HCT116 (cell line): ENCODE data around the gene MATK. TPM values are rescaled to one million over a fixed set of nuclear protein-coding genes. Genes with fewer than 3 reads are reported as not detected.

Experiments used
- ATAC-seq: fragments of 200-7000 bp; cut with Tn5 transposase; 2 replicates; pipeline ENCODE4 v1.9.1; 2020; ENCODE audit warnings: mild to moderate bottlenecking, moderate library complexity
- BruUV-seq: library from RNA; stranded (reverse); fragments of 400-500 nt; replicated peaks from 2 replicates; lab custom pipeline; 2021; lab: Mats Ljungman, UMichigan
- CTCF ChIA-PET: fragments of 300-600 bp; sonication (Branson Sonifier 250); formaldehyde crosslinking; loops from one replicate; lab custom pipeline; 2021; ENCODE audit warnings: antibody characterized with exemption; lab: Charles Lee
- POLR2A ChIA-PET: fragments of 300-600, 350-600 bp; sonication (Branson Sonifier 250); formaldehyde crosslinking; loops from one replicate; lab custom pipeline; 2021; ENCODE audit warnings: antibody characterized with exemption; lab: Charles Lee
- RAD21 ChIA-PET, 2 experiments: fragments of 300-600 bp; sonication (Branson Sonifier 250); formaldehyde crosslinking; loops; one replicate each; lab custom pipeline; 2023; ENCODE audit warnings: low total read pairs in 2 of 2; ENCODE audit not compliant: uncharacterized antibody in 2 of 2, unreplicated experiment in 2 of 2, low non-redundant PET in 1 of 2; lab: Charles Lee
- DNase-seq: peaks from one replicate; pipeline ENCODE4 v3.0.0-alpha.2; 2010; ENCODE audit warnings: low read depth, low spot score
- H2AFZ ChIP-seq: fragments of 200-600 bp; shearing (Covaris generic), sonication (generic); 2 replicates; pipeline ENCODE4 v1.6.1; 2017; ENCODE audit warnings: low read depth, mixed run types, mixed read lengths, antibody characterized with exemption, low read length; ENCODE audit not compliant: poor library complexity, severe bottlenecking
- H3K27ac ChIP-seq: 2 replicates; pipeline ENCODE4 v1.5.1; 2012; ENCODE audit warnings: low read depth, low read length
- H3K27me3 ChIP-seq: fragments of 200-600 bp; sonication (generic); 2 replicates; pipeline ENCODE4 v1.6.1; 2016; ENCODE audit warnings: mixed run types, low read length, mixed read lengths; ENCODE audit not compliant: insufficient read depth
- H3K36me3 ChIP-seq, 2 experiments: fragments of 200-500 bp in 1 of 2; fragments of 200-600 bp in 1 of 2; sonication (Bioruptor generic) in 1 of 2; sonication (generic) in 1 of 2; 2 replicates each; pipeline versions ENCODE4 v1.5.1 to v1.6.1; 2014 to 2016; ENCODE audit warnings: low read length in 2 of 2, inconsistent platforms in 1 of 2, mixed read lengths in 1 of 2, mixed run types in 1 of 2; ENCODE audit not compliant: insufficient read depth in 2 of 2, control insufficient read depth in 1 of 2
- H3K4me1 ChIP-seq, 2 experiments: fragments of 200-600 bp in 1 of 2; sonication (generic) in 1 of 2; 2 replicates each; pipeline versions ENCODE4 v1.5.1 to v1.6.1; 2012 to 2017; ENCODE audit warnings: low read length in 2 of 2, inconsistent platforms in 1 of 2, mild to moderate bottlenecking in 1 of 2, mixed read lengths in 1 of 2, mixed run types in 1 of 2, moderate library complexity in 1 of 2; ENCODE audit not compliant: insufficient read depth in 2 of 2, control insufficient read depth in 1 of 2
- H3K4me2 ChIP-seq: fragments of 200-600 bp; sonication (generic); 2 replicates; pipeline ENCODE4 v1.6.1; 2017; ENCODE audit warnings: mixed run types, low read length, mixed read lengths
- H3K4me3 ChIP-seq, 2 experiments: fragments of 200-600 bp in 1 of 2; sonication (generic) in 1 of 2; replicated peaks in 1 of 2; 2 replicates each; pipeline ENCODE4 v1.5.1; 2011 to 2016; ENCODE audit warnings: low read length in 2 of 2, control low read depth in 1 of 2, low read depth in 1 of 2, mild to moderate bottlenecking in 1 of 2, mixed read lengths in 1 of 2, mixed run types in 1 of 2
- H3K79me2 ChIP-seq: fragments of 200-600 bp; sonication (generic); 2 replicates; pipeline ENCODE4 v1.6.1; 2017; ENCODE audit warnings: mild to moderate bottlenecking, mixed run types, low read length, moderate library complexity, mixed read lengths; ENCODE audit not compliant: insufficient read depth
- H3K9ac ChIP-seq: fragments of 200-600 bp; sonication (generic); 2 replicates; pipeline ENCODE4 v1.6.1; 2016; ENCODE audit warnings: low read length, mixed read lengths
- H3K9me2 ChIP-seq: fragments of 200-600 bp; sonication (generic), shearing (Covaris generic); 2 replicates; pipeline ENCODE4 v1.6.1; 2017; ENCODE audit warnings: mixed run types, mild to moderate bottlenecking, moderate library complexity; ENCODE audit not compliant: insufficient read depth
- H3K9me3 ChIP-seq, 2 experiments: fragments of 200-500 bp in 1 of 2; fragments of 200-600 bp in 1 of 2; sonication (Bioruptor generic) in 1 of 2; sonication (generic) in 1 of 2; 2 replicates each; pipeline ENCODE4 v1.6.1; 2014 to 2017; ENCODE audit warnings: low read length in 2 of 2, mixed read lengths in 2 of 2, inconsistent platforms in 1 of 2, low read depth in 1 of 2, mild to moderate bottlenecking in 1 of 2, mixed run types in 1 of 2, moderate library complexity in 1 of 2; ENCODE audit not compliant: control insufficient read depth in 1 of 2, insufficient read depth in 1 of 2
- H4K20me1 ChIP-seq: fragments of 200-600 bp; sonication (generic), shearing (Covaris generic); 2 replicates; pipeline ENCODE4 v1.6.1; 2017; ENCODE audit warnings: mixed run types, mild to moderate bottlenecking, moderate library complexity; ENCODE audit not compliant: insufficient read depth
- CBX3 ChIP-seq: IDR thresholded peaks from 2 replicates; pipeline ENCODE4 v1.6.1; 2012; ENCODE audit warnings: low read depth
- EGR1 ChIP-seq: IDR thresholded peaks from 2 replicates; pipeline ENCODE4 v1.6.1; 2012; ENCODE audit warnings: low read depth
- ELF1 ChIP-seq: IDR thresholded peaks from 2 replicates; pipeline ENCODE4 v1.6.1; 2012; ENCODE audit warnings: low read depth, borderline replicate concordance
- EZH2 ChIP-seq: fragments of 200-600 bp; sonication (generic); IDR thresholded peaks from 2 replicates; pipeline ENCODE4 v1.6.1; 2017; ENCODE audit warnings: antibody characterized with exemption, mixed run types
- EZH2phosphoT487 ChIP-seq: fragments of 200-600 bp; IDR thresholded peaks from 2 replicates; pipeline ENCODE4 v1.6.1; 2018; ENCODE audit warnings: antibody characterized with exemption, borderline replicate concordance
- JUND ChIP-seq: IDR thresholded peaks from 2 replicates; pipeline ENCODE4 v1.6.1; 2012
- POLR2AphosphoS5 ChIP-seq: IDR thresholded peaks from 2 replicates; pipeline ENCODE4 v1.6.1; 2011; ENCODE audit warnings: mild to moderate bottlenecking, low read depth, low read length, moderate library complexity
- SIN3A ChIP-seq: IDR thresholded peaks from 2 replicates; pipeline ENCODE4 v1.6.1; 2012; ENCODE audit warnings: low read depth
- TCF7L2 ChIP-seq: IDR thresholded peaks from 2 replicates; pipeline ENCODE4 v1.7.0; 2011; ENCODE audit warnings: borderline replicate concordance, inconsistent platforms; ENCODE audit not compliant: insufficient read depth, insufficient read length; ENCODE audit errors: extremely low read depth
- YY1 ChIP-seq: IDR thresholded peaks from 2 replicates; pipeline ENCODE4 v1.6.1; 2011; ENCODE audit warnings: low read length, low read depth, moderate library complexity, mild to moderate bottlenecking; ENCODE audit not compliant: insufficient replicate concordance; ENCODE audit errors: extremely low read depth
- intact Hi-C: fragments of 100-400 bp; cut with micrococcal nuclease; formaldehyde crosslinking; loops from 2 replicates; pipeline ENCODE4 v1.10.0; 2022
- total RNA-seq: library from RNA; stranded (reverse); gene quantifications from one replicate; pipeline ENCODE4 v1.2.1, GENCODE V29; 2021; ENCODE audit not compliant: unreplicated experiment
- TF ChIP-seq, protein P1 (sequence below), 3 experiments: fragments of 200-600 bp in 1 of 3; sonication (generic) in 1 of 3; IDR thresholded peaks in 2 of 3; conservative IDR thresholded peaks in 1 of 3; 2 replicates each; pipeline ENCODE4 v1.5.1; 2012 to 2017; ENCODE audit warnings: low read depth in 2 of 3, low read length in 2 of 3, antibody characterized with exemption in 1 of 3, borderline replicate concordance in 1 of 3, control low read depth in 1 of 3, mild to moderate bottlenecking in 1 of 3, mixed read lengths in 1 of 3, mixed run types in 1 of 3, moderate library complexity in 1 of 3; ENCODE audit not compliant: insufficient read depth in 1 of 3

The MATK gene
- total RNA-seq, 1 experiment from 2014 or later = not detected

DNA sequence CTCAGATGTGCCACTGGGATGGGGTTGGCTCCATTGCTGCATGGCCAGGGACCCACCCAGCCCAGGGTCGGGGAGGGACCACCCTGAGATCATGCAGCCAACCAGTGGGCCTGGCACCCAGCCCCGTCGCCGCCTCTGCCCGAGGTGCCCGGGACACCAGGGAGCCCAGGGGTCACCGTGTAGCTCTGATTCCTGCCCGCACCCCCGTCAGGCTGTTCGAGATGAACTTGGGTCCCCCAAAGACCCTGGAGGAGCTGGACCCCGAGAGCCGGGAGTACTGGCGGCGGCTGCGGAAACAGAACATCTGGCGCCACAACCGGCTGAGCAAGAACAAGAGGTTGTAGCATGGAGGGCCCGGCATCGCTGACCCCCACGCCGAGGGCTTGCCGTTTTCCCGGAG lies 19.1 kb downstream of the MATK start:
- ChIA-PET CTCF (no interaction called here), POLR2A (no interaction called here)
- Histone ChIP-seq H4K20me1 (no peaks in the 10 kb centered on the region), H2AFZ (no peak overlapping the region)
- no peak for DNase-seq
- intact Hi-C loops = no loop called here
- TF ChIP-seq EZH2 (no peak), JUND (no peak), EZH2phosphoT487 (no peak), POLR2AphosphoS5 (no peak), YY1 (no peak), TCF7L2 (no peak), CBX3 (no peak), EGR1 (no peak), SIN3A (no peak), ELF1 (no peak)
- TF ChIP-seq, protein P1, sequence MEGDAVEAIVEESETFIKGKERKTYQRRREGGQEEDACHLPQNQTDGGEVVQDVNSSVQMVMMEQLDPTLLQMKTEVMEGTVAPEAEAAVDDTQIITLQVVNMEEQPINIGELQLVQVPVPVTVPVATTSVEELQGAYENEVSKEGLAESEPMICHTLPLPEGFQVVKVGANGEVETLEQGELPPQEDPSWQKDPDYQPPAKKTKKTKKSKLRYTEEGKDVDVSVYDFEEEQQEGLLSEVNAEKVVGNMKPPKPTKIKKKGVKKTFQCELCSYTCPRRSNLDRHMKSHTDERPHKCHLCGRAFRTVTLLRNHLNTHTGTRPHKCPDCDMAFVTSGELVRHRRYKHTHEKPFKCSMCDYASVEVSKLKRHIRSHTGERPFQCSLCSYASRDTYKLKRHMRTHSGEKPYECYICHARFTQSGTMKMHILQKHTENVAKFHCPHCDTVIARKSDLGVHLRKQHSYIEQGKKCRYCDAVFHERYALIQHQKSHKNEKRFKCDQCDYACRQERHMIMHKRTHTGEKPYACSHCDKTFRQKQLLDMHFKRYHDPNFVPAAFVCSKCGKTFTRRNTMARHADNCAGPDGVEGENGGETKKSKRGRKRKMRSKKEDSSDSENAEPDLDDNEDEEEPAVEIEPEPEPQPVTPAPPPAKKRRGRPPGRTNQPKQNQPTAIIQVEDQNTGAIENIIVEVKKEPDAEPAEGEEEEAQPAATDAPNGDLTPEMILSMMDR (IDR thresholded peaks at IDR 0.05 in 2 of 3, conservative IDR thresholded peaks at IDR 0.05 in 1 of 3; ENCODE audit: borderline replicate concordance in 1 of 3, insufficient read depth in 1 of 3, low read depth in 2 of 3, low read length in 2 of 3) = no peak
- TF ChIP-seq, all 23 proteins: peak for 0
- no TSS peak for BruUV-seq
- H3K27ac ChIP-seq = no peak overlapping the region
- no peaks in the 10 kb centered on the region for H3K27me3 ChIP-seq
- H3K4me2 ChIP-seq = no peak overlapping the region
- RAD21 ChIA-PET = no interaction called here
- H3K4me3 ChIP-seq = no peak overlapping the region
- peaks cover 3 to 5% of the 10 kb centered on the region in 2 experiments; a peak in 2 of 4 replicates for H3K4me1 ChIP-seq
- no peaks in the 10 kb centered on the region for H3K9me2 ChIP-seq
- H3K36me3 ChIP-seq = peaks cover 0 to 5% of the 10 kb centered on the region in 2 experiments; a peak in 2 of 4 replicates
- H3K9me3 ChIP-seq = no peaks in the 10 kb centered on the region
- no peak for ATAC-seq
- H3K9ac ChIP-seq = no peak overlapping the region
- peaks cover 6% of the 10 kb centered on the region for H3K79me2 ChIP-seq
